Measurements from ENCODE around the gene FUNDC1. TPM values are rescaled to one million over a fixed set of nuclear protein-coding genes. Genes with fewer than 3 reads are reported as not detected.

FUNDC1 gene
- total RNA-seq, 1 donor from 2014 or later: 6.6 TPM

- H3K4me3 Mint-ChIP-seq: no peak overlapping the region
- no peak overlapping the region for H3K27ac Mint-ChIP-seq
- ATAC-seq (ENCODE audit: low read depth): no peak
- peaks cover 13% of the 10 kb centered on the region for H3K4me1 Mint-ChIP-seq
- H3K27me3 Mint-ChIP-seq: no peaks in the 10 kb centered on the region
- CTCF ChIA-PET: no interaction called here
- H3K36me3 Mint-ChIP-seq (ENCODE audit: low read depth): peaks cover 35% of the 10 kb centered on the region
- intact Hi-C loops (cut with micrococcal nuclease): no loop called here
- H3K9me3 Mint-ChIP-seq: no peaks in the 10 kb centered on the region
- POLR2A ChIA-PET: no interaction called here
- no peak for DNase-seq
- TF ChIP-seq CTCF (IDR thresholded peaks at IDR 0.05): no peak
Measured at GRCh38 chrX:44536198-44536597, 6.5 kb downstream of the FUNDC1 start.

DNA sequence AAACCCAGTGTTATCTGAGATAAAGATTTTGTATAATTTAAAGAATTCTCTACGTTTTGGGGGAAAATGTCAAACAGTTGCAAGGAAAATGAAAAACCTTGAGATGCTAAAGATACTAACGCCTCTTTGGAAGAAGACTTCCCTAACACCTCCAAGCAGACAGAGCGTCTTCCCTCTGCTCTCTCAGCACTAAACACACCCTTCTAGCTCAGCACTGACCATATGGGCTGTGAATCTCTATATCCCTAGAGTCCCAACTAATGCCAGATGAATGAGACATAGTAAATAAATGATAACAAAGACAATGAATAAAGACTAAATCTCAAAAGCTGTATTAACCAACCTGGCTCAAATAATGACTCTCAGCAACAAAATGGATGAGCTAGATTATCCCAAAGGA, 13.3 kb downstream of the FUNDC1 start:
- DNase-seq (no peak), ATAC-seq (ENCODE audit: low read depth) (no peak)
- H3K9me3 Mint-ChIP-seq: no peaks in the 10 kb centered on the region
- H3K36me3 Mint-ChIP-seq (ENCODE audit: low read depth): peaks cover 13% of the 10 kb centered on the region
- CTCF ChIA-PET: no interaction called here
- no peaks in the 10 kb centered on the region for H3K4me1 Mint-ChIP-seq
- H3K27me3 Mint-ChIP-seq: no peaks in the 10 kb centered on the region
- intact Hi-C loops (cut with micrococcal nuclease): no loop called here
- no peak for TF ChIP-seq CTCF (IDR thresholded peaks at IDR 0.05)
- no peak overlapping the region for H3K4me3 Mint-ChIP-seq
- no peak overlapping the region for H3K27ac Mint-ChIP-seq
- POLR2A ChIA-PET: no interaction called here

DNA sequence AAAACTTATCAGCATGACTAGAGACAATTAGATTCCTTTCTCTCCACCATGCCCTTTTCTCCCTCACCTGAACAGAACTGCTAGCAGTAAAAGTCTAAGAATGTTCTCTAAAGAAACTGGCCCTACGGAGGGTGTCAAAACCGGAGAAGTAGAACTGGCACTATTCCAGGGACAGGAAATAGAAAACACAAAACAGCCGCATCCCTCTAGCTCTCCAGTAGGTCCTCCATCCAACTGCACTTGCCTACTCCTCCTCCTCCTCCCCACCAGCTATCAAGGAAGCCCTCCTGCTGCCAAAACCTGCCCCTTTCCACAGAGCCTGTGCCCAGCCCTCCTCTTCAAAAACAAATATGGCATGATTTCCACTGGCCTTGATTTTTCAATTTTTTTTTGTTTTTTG, 28.4 kb downstream of the FUNDC1 start:
- ChIA-PET POLR2A (no interaction called here), CTCF (no interaction called here)
- no peak for ATAC-seq (ENCODE audit: low read depth)
- H3K4me3 Mint-ChIP-seq: no peak overlapping the region
- no peak for TF ChIP-seq CTCF (IDR thresholded peaks at IDR 0.05)
- H3K27me3 Mint-ChIP-seq: no peaks in the 10 kb centered on the region
- no peak for DNase-seq
- no peaks in the 10 kb centered on the region for H3K4me1 Mint-ChIP-seq
- intact Hi-C loops (cut with micrococcal nuclease): no loop called here
- H3K27ac Mint-ChIP-seq: no peak overlapping the region
- H3K9me3 Mint-ChIP-seq: no peaks in the 10 kb centered on the region
- H3K36me3 Mint-ChIP-seq (ENCODE audit: low read depth): no peaks in the 10 kb centered on the region

- Mint-ChIP-seq H3K27me3 (no peaks in the 10 kb centered on the region), H3K4me3 (no peak overlapping the region), H3K27ac (no peak overlapping the region), H3K9me3 (no peaks in the 10 kb centered on the region), H3K36me3 (ENCODE audit: low read depth) (no peaks in the 10 kb centered on the region), H3K4me1 (peaks cover 2% of the 10 kb centered on the region)
- CTCF ChIA-PET: no interaction called here
- ATAC-seq (ENCODE audit: low read depth): no peak
- POLR2A ChIA-PET: no interaction called here
- intact Hi-C loops (cut with micrococcal nuclease): no loop called here
- no peak for DNase-seq
- no peak for TF ChIP-seq CTCF (IDR thresholded peaks at IDR 0.05)
Measured at GRCh38 chrX:44507292-44507691, 35.4 kb downstream of the FUNDC1 start.

DNA sequence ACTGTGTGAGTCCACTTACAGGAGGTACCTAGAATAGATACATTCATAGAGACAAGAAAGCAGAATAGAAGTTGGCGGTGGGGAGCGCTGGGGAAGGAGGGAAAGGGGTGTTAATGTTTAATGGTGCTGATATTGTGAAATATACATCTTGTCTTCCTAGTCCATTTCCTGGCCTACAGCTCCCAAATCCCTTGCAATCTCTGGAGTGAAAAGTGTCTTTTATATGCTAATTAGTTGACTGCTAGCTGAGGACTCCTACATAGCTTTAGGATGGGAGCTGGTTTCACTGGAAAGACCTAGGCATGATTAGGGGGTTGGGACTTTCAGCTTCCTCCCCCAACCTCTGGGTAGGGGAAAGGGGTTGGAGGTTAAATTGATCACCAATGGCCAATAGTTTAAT, 36.0 kb downstream of the FUNDC1 start:
- no peaks in the 10 kb centered on the region for H3K36me3 Mint-ChIP-seq (ENCODE audit: low read depth)
- H3K9me3 Mint-ChIP-seq: no peaks in the 10 kb centered on the region
- H3K4me1 Mint-ChIP-seq: peaks cover 2% of the 10 kb centered on the region
- no peak overlapping the region for H3K27ac Mint-ChIP-seq
- CTCF ChIA-PET: no interaction called here
- TF ChIP-seq CTCF (IDR thresholded peaks at IDR 0.05): no peak
- POLR2A ChIA-PET: no interaction called here
- intact Hi-C loops (cut with micrococcal nuclease): no loop called here
- ATAC-seq (ENCODE audit: low read depth) (no peak), DNase-seq (no peak)
- no peak overlapping the region for H3K4me3 Mint-ChIP-seq
- H3K27me3 Mint-ChIP-seq: no peaks in the 10 kb centered on the region
